Keratinocyte (primary cell): ENCODE data around the gene TPRX1. TPM values are rescaled to one million over a fixed set of nuclear protein-coding genes. Genes with fewer than 3 reads are reported as not detected.
A peak's percentile ranks its signal among the peaks of the same experiment; 100 is the strongest.

ENCODE experiments used
- DNase-seq: peaks from one replicate; pipeline ENCODE4 v3.0.0-alpha.2; 2011; ENCODE audit warnings: low read depth, missing footprints, low spot score
- FAIRE-seq: peaks from 2 replicates; lab custom pipeline; 2011; peaks lifted over from hg19 to GRCh38; lab: Jason Lieb, UNC
- H2AFZ ChIP-seq: 2 replicates; pipeline ENCODE4 v1.6.0; 2012; ENCODE audit warnings: low read length, control low read depth, inconsistent platforms; ENCODE audit not compliant: control insufficient read depth
- H3K27ac ChIP-seq: 2 replicates; pipeline ENCODE4 v1.5.1; 2011; ENCODE audit warnings: low read length; ENCODE audit not compliant: control insufficient read depth, insufficient read depth
- H3K27me3 ChIP-seq: 3 replicates; pipeline ENCODE4 v1.6.0; 2011; ENCODE audit warnings: low read length; ENCODE audit not compliant: control insufficient read depth, insufficient read depth; ENCODE audit errors: extremely low read depth
- H3K36me3 ChIP-seq, 2 experiments: 2 replicates in 1 of 2; 3 replicates in 1 of 2; pipeline ENCODE4 v1.5.1; 2011; ENCODE audit warnings: low read length in 2 of 2, mild to moderate bottlenecking in 1 of 2; ENCODE audit not compliant: control insufficient read depth in 2 of 2, insufficient read depth in 2 of 2; ENCODE audit errors: extremely low read depth in 1 of 2
- H3K4me1 ChIP-seq: 3 replicates; pipeline ENCODE4 v1.5.1; 2011; ENCODE audit warnings: low read length; ENCODE audit not compliant: control insufficient read depth, insufficient read depth; ENCODE audit errors: extremely low read depth
- H3K4me2 ChIP-seq: 3 replicates; pipeline ENCODE4 v1.6.0; 2011; ENCODE audit warnings: low read depth, low read length; ENCODE audit not compliant: control insufficient read depth, insufficient read depth; ENCODE audit errors: extremely low read depth
- H3K4me3 ChIP-seq, 3 experiments: fragments of 200-600 bp in 1 of 3; sonication (generic) in 1 of 3; 2 replicates in 2 of 3; 3 replicates in 1 of 3; pipeline ENCODE4 v1.5.1; 2011 to 2016; ENCODE audit warnings: low read length in 3 of 3, mild to moderate bottlenecking in 3 of 3, control low read depth in 2 of 3, inconsistent platforms in 1 of 3, low read depth in 1 of 3, mixed read lengths in 1 of 3, mixed run types in 1 of 3, moderate library complexity in 1 of 3; ENCODE audit not compliant: control insufficient read depth in 2 of 3, insufficient read depth in 2 of 3; ENCODE audit errors: extremely low read depth in 1 of 3
- H3K79me2 ChIP-seq: 2 replicates; pipeline ENCODE4 v1.6.0; 2012; ENCODE audit warnings: low read length; ENCODE audit not compliant: control insufficient read depth, insufficient read depth
- H3K9ac ChIP-seq: 3 replicates; pipeline ENCODE4 v1.6.0; 2011; ENCODE audit warnings: low read length; ENCODE audit not compliant: control insufficient read depth, insufficient read depth; ENCODE audit errors: extremely low read depth
- H3K9me1 ChIP-seq: 3 replicates; pipeline ENCODE4 v1.6.0; 2011; ENCODE audit warnings: low read length; ENCODE audit not compliant: control insufficient read depth, insufficient read depth; ENCODE audit errors: extremely low read depth
- H3K9me3 ChIP-seq: 2 replicates; pipeline ENCODE4 v1.5.1; 2012; ENCODE audit warnings: low read depth, low read length; ENCODE audit not compliant: control insufficient read depth
- H4K20me1 ChIP-seq: 3 replicates; pipeline ENCODE4 v1.6.0; 2011; ENCODE audit warnings: low read length; ENCODE audit not compliant: control insufficient read depth, insufficient read depth; ENCODE audit errors: extremely low read depth
- CTCF ChIP-seq, 3 experiments: IDR thresholded peaks in 1 of 3; conservative IDR thresholded peaks in 1 of 3; optimal IDR thresholded peaks in 1 of 3; 2 replicates in 2 of 3; 3 replicates in 1 of 3; pipeline versions ENCODE3 to v1.5.1; 2011; ENCODE audit warnings: low read length in 3 of 3, mild to moderate bottlenecking in 3 of 3, moderate library complexity in 2 of 3, control low read depth in 1 of 3, inconsistent platforms in 1 of 3; ENCODE audit not compliant: insufficient read depth in 2 of 3; ENCODE audit errors: extremely low read depth in 1 of 3
- EZH2 ChIP-seq: IDR thresholded peaks from one replicate; pipeline ENCODE4 v1.6.1; 2012; ENCODE audit warnings: inconsistent platforms, mild to moderate bottlenecking, low read length, moderate library complexity
- dilution Hi-C: fragments of 300-500 bp; cut with MboI; formaldehyde crosslinking; loops from one replicate; pipeline ENCODE4 v1.7.0; 2020; ENCODE audit warnings: low sequenced_read_pairs; ENCODE audit not compliant: extremely low pct_ligation_motif_present
- polyA plus RNA-seq, 5 experiments: library from polyadenylated mRNA; depleted of rRNA in 3 of 5; stranded (reverse) in 3 of 5; stranded (forward) in 1 of 5; unstranded in 1 of 5; fragments of >200 nt; gene quantifications; 1 replicate in 1 of 5; 2 replicates in 3 of 5; 3 replicates in 1 of 5; pipeline versions ENCODE4 v1.2.1 to v1.2.3, GENCODE V29; 2011 to 2012; ENCODE audit warnings: missing spikeins in 2 of 5, low read depth in 1 of 5, low replicate concordance in 1 of 5

TPRX1 gene
- polyA plus RNA-seq, 1 donor (not counting 4 experiments of a cell fraction or from before 2014, with no cell fraction given), result not detected

- no peak for TF ChIP-seq CTCF (optimal IDR thresholded peaks at IDR 0.05 in 1 of 3, IDR thresholded peaks at IDR 0.05 in 1 of 3, conservative IDR thresholded peaks at IDR 0.05 in 1 of 3; ENCODE audit: extremely low read depth in 1 of 3, insufficient read depth in 2 of 3, low read length in 3 of 3)
- TF ChIP-seq EZH2, result no peak
- Histone ChIP-seq H2AFZ (no peak overlapping the region), H3K27me3 (no peaks in the 10 kb centered on the region), H3K79me2 (no peaks in the 10 kb centered on the region), H3K4me2 (no peak overlapping the region), H3K4me3 (no peak overlapping the region), H3K9me1 (no peaks in the 10 kb centered on the region), H4K20me1 (no peaks in the 10 kb centered on the region), H3K27ac (no peak overlapping the region), H3K4me1 (peaks cover 6% of the 10 kb centered on the region), H3K36me3 (peaks cover 18 to 19% of the 10 kb centered on the region in 2 experiments), H3K9ac (no peak overlapping the region), H3K9me3 (no peaks in the 10 kb centered on the region)
- FAIRE-seq, result no peak
- dilution Hi-C loops, result no loop called here
- DNase-seq, result no peak
Measured at GRCh38 chr19:47786566-47786965, 17.8 kb downstream of the TPRX1 start.

DNA sequence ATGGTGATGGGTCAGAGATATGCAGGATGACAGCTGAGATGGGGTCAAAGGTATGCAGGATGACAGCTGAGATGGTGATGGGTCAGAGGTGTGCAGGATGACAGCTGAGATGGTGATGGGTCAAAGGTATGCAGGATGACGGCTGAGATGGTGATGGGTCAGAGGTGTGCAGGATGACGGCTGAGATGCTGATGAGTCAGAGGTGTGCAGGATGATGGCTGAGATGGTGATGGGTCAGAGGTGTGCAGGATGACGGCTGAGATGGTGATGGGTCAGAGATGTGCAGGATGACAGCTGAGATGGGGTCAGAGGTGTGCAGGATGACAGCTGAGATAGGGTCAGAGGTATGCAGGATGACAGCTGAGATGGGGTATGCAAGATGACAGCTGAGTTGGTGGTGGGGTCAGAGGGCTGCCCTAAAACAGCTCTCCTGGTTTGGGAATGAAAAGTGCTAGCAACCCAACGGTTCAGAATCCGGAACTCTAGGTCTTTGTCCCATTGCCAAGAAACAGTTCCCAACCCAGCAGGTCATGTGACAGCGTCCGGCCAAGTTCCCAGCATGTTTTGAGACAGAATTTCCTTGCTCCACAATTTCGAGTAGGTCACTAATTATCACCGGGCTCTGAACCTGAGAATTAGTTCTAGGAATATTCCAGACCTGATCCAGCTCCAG lies 22.6 kb downstream of the TPRX1 start:
- no peak overlapping the region for H3K4me2 ChIP-seq
- peak; percentile 67 for FAIRE-seq
- no peak for DNase-seq
- H3K9ac ChIP-seq, result no peak overlapping the region
- H3K4me1 ChIP-seq, result peaks cover 12% of the 10 kb centered on the region
- H3K79me2 ChIP-seq, result peaks cover 25% of the 10 kb centered on the region
- no peak for TF ChIP-seq EZH2
- TF ChIP-seq CTCF (optimal IDR thresholded peaks at IDR 0.05 in 1 of 3, IDR thresholded peaks at IDR 0.05 in 1 of 3, conservative IDR thresholded peaks at IDR 0.05 in 1 of 3; ENCODE audit: extremely low read depth in 1 of 3, insufficient read depth in 2 of 3, low read length in 3 of 3), result no peak
- H3K27me3 ChIP-seq, result no peaks in the 10 kb centered on the region
- H2AFZ ChIP-seq, result no peak overlapping the region
- peaks cover 2% of the 10 kb centered on the region for H3K9me1 ChIP-seq
- dilution Hi-C loops, result no loop called here
- no peaks in the 10 kb centered on the region for H3K9me3 ChIP-seq
- no peak overlapping the region for H3K27ac ChIP-seq
- H3K4me3 ChIP-seq, result no peak overlapping the region
- H3K36me3 ChIP-seq, result peaks cover 26 to 27% of the 10 kb centered on the region in 2 experiments
- H4K20me1 ChIP-seq, result no peaks in the 10 kb centered on the region
